D341Med (cell line): Measurements from ENCODE around the gene CETN2.
"Not testable (repeated sequence)": the region's sequence is repeated elsewhere in the genome, so short reads cannot be mapped to it uniquely, and the experiment has no call there.

Source experiments
- DNase-seq: peaks from one replicate; pipeline ENCODE4 v3.0.0; 2012; ENCODE audit warnings: low spot score

Gene CETN2

DNA sequence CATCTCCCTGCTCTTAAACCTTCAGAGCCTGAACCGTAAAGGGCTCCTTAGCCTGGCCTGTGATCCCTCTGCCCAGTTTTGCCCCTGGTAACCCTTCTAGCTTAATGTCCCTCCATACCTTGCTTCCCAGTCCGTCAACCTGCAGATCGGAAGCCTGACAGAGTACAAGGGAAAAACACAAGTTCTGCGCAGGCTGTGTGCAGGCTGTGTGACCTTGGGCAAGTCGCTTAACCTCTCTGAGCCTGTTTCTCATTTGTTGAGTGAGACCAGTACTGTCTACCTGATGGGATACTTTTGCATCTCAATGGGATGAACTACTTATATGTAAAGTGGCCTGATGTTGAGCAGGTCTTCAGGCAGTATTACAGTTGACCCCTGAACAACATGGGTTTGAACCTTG, 2.0 kb upstream of the CETN2 start:
- no peak for DNase-seq

DNA sequence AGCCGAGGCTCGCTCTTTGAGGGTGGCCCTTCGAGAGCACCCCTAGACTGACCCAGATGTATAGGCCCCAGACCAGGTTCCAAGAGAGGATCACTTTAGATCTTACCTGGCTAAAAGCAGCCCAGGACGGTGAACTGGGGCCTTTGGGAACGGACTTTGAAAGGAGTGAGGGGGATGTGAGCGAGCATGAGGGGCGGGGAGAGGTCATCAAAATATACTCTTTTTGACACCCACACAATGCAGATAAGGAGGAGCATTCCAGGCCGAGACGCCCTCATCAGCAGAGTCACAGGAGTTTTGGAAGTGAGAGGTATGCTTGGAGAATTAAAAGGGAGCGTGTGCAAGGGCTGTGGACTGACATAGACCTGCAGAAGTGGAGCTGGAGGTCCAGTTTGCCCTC, 834 bp upstream of the CETN2 start:
- no peak for DNase-seq

DNA sequence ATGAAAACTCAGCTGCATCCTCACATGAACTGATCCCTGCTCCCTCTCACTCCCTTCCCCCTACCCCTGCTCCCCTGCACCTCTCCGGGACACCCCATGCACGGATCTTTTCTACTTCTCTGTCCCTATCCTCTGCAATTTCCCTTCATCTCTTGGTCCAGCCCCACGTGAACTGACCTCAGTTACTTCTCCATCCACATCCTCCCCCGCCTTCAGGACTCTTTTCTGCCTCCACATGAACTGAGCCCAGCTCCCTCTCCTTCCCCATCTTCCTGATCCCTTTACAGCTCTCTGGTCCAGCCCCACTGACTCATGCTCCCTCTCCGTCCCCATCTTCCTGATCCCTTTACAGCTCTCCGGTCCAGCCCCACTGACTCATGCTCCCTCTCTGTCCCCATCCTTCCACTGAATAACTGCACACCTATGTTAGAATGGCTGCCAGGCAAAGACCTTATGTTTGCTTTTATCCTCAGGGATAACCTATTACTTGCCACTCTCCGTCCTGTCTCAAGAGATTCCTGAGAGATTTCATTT, 5.6 kb downstream of the CETN2 start:
- DNase-seq, result no peak

DNA sequence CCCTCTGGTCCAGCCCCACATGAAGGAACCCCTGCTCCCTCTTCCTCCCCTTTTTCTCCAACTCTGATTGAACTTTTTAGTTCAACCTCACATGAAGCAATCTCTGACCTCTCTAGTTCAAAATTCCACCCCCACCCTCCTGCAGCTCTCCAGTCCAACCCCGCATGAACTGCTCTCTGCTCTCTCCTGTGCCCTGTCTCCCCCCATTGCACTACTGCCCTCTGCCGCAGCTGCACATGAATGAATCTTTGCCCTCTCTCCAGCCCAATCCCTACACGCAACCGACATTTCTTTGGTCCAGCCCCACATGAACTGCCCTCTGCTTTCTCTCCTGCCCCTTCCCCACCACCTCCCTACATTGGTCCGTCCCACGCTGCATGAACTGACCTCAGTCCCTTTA, 6.9 kb downstream of the CETN2 start:
- no peak for DNase-seq

DNA sequence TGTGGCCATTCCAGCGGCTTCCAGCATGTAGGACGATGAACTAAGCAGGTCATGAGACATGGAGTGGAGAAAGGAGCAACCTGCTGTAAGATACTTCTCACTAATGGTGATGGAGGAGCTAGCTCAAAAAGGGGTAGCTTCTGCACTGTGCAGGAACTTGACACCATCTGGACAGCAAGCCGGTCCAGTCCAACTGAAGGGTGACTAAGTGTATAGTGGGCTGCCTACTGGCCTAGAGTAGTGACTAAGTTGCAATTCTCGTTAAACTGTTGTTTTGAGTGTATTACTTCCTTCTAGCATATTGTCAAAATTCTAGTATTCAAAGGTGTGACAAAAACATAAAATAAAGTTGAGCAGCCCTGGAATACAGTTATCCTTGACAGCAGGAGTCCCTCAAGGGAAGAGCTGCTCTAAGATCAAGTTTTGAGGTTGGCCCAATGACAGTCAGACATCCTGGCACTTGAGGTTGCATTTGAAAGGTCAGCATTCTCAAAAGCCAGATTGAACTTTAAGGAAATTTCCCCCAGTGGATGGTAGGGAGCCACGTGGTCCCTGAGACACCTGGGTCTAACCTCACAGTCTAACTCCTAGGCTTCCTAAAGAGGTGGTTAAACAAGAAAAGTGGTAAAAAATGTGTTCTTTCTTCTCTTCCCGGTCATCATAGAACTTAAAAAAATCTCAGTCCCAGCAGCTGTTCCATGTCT, 8.0 kb downstream of the CETN2 start:
- DNase-seq, result no peak

GRCh38 chrX:152821145-152821765, 9.3 kb downstream of the CETN2 start:
- DNase-seq, result peak; percentile 60

GRCh38 chrX:152819732-152820131, 10.8 kb downstream of the CETN2 start:
- no peak for DNase-seq

DNA sequence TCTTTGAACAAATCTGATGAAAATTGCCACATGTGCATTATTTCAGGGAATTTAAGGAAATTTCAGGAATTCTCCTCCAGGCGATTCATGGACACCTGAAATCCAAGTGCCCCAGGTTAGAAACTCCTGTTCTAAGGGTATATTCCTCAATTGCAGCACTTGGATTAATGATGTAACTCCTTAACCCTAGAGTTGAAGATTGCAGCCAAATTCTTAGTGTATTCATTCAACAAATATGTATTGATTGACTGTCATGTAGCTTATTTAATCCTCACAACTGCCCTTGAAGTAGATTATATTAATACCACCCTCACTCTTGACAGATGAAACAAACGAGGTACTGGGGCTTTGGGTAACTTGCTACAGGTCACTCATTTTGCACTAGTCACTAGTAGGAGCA, 11.3 kb downstream of the CETN2 start:
- DNase-seq, result no peak

DNA sequence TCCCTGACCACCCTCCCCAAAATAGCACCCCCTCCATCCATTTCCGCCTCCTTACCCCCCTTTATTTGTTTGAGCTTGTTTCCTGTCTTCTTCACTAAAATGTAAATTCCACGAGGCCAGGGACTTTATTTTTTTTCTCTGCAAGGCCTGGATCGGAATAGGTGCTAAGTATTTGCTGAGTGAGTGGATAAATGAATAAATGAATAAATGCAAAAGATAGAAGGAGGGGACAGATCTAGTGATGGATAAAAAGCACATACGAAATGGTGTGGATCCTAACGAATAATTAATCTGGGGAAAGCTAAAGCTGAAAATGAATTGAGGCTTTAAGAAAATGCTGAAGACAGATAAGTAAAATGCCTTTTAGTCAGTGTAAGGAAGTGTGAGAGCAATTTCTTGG, 12.2 kb downstream of the CETN2 start:
- no peak for DNase-seq

DNA sequence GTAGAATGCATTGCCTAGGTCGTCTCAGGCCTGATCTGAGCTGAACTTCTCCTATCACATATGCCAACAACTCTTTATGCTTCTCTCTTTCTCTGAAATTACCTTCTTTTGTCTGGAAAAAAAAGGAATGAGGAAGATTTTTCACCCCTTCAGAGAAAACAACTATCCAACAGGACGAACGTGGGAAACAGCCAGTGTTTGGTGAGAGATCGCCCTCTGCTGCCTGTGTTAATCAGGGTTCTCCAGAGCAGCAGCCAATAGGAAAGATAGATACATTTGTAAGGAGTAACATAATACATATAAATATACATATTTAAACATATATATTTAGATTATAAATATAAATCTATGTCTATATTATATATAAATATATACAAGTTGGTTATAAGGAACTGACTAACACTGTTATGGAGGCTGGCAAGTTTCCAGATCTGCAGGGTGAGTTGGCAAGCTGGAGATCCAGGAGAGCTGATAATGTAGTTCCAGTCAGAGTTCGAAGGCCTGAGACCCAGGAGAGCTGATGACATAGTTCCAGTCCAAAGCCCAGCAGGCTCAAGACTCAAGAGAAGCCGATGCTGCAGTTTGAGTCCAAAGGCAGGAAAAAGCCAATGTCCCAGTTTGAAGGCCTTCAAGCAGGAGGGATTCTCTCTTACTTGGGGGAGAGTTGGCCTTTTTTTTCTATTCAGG, 13.3 kb downstream of the CETN2 start:
- peak; percentile 53 for DNase-seq

DNA sequence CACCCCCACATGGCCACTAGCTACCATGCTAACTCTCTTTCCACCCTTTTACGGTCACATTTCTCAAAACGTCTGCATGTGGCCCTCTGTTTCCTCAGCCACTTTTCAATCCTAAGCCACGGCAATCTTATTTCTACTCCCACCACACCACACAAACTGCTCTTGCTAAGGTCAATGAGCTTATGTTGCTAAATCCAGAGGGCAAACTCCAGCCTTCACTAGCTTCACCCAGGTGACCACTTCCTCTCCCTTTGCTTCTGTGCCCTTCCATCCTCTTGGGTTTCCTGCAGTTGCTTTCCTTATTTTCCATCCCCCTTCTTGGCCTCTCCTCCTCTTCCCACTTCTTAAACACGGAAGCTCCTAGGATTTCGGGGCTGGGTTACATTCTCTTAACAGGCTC, 16.5 kb downstream of the CETN2 start:
- no peak for DNase-seq

DNA sequence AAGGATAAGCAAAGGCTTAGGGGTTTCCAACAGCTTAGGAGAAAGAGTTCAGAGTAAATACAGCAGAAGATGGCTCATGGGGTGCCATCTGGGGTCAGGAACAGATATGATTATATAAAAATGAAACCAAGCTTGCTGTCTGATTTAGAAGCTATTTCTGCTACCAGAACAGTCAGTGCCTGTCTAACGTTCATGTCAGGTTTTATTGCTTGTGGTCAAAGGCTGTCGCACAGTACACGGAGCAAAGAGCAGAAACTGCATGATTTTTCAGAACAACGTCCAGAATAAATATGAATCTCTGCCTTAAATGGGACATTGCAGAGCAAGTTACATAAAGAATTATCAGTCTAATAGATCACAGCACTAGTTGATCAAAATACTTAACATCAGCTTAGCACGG, 17.4 kb downstream of the CETN2 start:
- no peak for DNase-seq

DNA sequence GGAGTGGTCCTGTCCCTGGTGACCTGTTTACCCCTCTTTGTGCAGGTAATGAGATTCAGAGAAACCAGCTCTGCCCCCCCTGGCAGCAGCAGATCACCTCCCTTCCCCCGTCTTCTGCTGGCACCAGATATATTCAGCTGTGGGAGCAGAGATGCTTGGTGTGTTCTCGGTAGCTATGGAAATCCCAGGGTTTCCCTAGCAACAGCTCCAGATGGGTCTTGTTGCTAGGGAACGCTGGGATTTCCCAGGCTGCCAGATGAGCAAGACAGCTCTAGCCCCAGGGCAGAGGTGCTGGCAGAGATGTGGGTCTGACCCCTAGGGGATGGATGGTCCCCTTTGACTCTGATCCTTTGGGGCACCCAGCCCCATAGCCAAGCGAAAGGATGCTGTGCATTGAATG, 20.2 kb downstream of the CETN2 start:
- no peak for DNase-seq

DNA sequence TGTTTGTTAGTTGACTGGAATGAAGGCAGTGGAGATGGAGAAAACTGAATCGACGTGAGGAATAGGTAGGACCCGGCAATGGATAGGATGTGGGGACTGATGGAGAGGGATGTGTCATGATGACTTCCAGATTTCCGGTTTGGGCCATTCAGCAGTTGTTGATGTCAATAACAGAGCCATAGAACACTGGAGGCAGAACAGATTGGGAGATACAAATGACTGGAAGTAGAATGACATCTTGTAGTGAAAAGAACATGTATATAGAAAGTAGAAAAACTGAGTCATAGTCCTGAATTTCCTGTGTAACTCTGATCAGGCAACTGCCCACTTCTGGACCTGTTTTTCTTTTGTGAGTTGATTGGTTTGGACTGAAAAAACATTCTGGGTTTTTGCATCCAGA, 24.5 kb downstream of the CETN2 start:
- DNase-seq, result no peak

- no peak for DNase-seq
Observed at GRCh38 chrX:152798945-152799344, 31.6 kb downstream of the CETN2 start.

DNA sequence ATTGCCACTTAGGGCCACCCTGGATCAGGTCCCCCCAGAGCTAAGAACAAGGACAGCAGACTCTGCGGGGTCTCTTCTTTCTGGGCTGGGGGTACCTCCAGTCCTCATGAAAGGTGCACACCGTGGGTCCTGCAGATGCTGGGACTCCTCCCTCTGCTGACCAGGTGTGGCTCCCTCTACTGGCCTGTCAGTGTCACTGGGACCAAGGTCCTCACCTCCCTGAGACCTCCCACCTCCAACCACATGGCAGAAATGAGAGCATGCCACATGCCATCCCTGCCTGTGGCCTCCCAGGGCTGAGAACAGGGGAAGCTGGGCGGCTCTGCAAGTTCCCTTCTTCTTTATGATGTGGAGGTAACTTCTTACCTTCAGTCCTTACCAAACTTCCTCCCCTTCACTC, 43.5 kb downstream of the CETN2 start:
- not testable (repeated sequence) for DNase-seq
